GM12892 (cell line): ENCODE data around the gene ZNF853.
A peak's percentile ranks its signal among the peaks of the same experiment; 100 is the strongest.
"Not testable (repeated sequence)": the region's sequence is repeated elsewhere in the genome, so short reads cannot be mapped to it uniquely, and the experiment has no call there.

Experiments
- DNase-seq: peaks from one replicate; pipeline ENCODE4 v3.0.0; 2011; ENCODE audit not compliant: insufficient read length
- FAIRE-seq: peaks from 2 replicates; lab custom pipeline; 2011; peaks lifted over from hg19 to GRCh38; lab: Jason Lieb, UNC
- POLR2A ChIP-seq: IDR thresholded peaks from 2 replicates; pipeline ENCODE4 v1.6.1; 2011; ENCODE audit warnings: low read depth, low read length, control low read depth
- POLR2AphosphoS5 ChIP-seq: IDR thresholded peaks from 2 replicates; pipeline ENCODE4 v1.6.1; 2011; ENCODE audit warnings: low read depth, low read length, control low read depth
- TAF1 ChIP-seq: IDR thresholded peaks from 2 replicates; pipeline ENCODE4 v1.6.1; 2011; ENCODE audit warnings: low read depth, mild to moderate bottlenecking, control low read depth, low read length, borderline replicate concordance

Gene ZNF853

DNA sequence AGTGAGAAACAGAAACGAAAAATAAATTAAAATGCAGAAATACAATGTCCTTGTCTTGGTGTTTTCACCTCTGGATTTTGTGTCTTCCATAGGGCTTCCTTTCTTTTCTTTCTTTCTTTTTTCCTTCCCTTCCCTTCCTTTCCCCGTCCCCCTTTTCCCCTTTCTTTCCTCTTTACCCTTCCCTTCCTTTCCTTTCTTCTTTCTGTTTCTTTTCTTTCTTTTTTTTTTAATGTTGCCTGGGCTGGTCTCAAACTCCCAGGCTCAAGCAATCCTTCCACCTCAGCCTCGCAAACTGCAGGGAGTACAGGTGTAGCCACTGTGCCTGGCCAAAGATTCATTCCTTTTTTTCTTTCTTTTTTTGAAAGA, 8.8 kb downstream of the ZNF853 start:
- FAIRE-seq (no peak), DNase-seq (no peak)
- TF ChIP-seq TAF1, result no peak
- TF ChIP-seq POLR2AphosphoS5, result no peak
- no peak for TF ChIP-seq POLR2A

DNA sequence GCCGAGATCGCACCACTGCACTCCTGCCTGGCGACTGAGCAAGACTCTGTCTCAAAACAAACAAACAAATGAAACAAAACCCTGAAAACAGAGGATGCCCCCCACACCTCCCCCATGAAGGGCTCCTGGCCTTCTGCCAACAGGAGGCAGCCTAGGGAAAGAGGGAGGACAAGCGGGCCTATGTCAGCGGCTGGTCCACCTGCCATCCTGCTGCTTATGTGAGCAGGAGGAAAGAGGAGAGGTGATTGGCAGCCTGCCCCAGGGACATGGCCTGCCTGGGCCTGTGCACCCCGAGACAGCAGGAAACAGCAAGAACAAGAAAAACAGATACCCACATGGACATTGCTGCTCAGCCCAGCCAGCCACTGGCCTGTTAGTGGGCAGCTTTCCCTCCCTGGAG, 12.6 kb downstream of the ZNF853 start:
- no peak for DNase-seq
- no peak for FAIRE-seq
- no peak for TF ChIP-seq TAF1
- TF ChIP-seq POLR2AphosphoS5, result no peak
- TF ChIP-seq POLR2A, result no peak

DNA sequence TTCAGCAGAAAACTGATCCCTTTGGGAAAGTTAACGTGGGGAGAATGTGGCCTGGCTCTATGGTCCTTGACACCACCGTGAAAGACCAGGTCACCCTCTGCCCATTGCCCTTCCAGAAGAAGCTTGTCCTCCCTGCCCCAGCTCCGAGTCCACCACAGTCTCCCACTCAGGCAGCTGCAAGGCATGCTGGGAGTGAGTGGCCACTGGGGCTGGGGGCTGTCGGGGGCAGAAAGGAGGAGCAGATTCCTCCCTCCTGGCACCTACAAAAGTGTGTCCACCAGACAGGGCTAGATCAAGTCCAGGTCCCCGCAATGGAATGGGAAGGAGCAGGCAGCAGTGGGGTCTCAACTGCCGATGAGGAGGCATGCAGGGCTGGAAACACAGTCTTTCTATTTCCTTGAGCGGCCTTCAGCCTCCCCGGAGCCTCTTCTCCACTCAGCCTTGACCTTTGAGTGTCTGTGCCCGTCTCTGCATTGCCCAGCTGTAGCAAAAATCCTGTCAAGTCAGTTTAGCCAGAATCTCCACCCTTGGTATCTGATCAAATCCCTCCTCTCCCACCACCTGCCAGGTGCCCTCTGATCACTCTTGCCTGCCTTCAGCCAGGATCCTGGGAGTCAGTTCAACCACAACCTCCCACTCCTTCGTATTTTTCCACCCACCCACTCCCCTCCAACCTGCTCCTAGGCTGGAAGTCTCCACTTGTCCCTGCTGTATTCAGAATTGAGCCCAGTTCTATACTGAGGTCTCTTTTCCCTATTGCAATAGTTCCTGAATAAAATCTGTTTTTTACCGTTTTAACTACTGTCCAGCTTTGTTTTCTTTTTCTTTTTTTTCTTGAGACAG, 14.8 kb downstream of the ZNF853 start:
- no peak for DNase-seq
- TF ChIP-seq POLR2AphosphoS5 (no peak), POLR2A (no peak), TAF1 (no peak)
- FAIRE-seq, result no peak

DNA sequence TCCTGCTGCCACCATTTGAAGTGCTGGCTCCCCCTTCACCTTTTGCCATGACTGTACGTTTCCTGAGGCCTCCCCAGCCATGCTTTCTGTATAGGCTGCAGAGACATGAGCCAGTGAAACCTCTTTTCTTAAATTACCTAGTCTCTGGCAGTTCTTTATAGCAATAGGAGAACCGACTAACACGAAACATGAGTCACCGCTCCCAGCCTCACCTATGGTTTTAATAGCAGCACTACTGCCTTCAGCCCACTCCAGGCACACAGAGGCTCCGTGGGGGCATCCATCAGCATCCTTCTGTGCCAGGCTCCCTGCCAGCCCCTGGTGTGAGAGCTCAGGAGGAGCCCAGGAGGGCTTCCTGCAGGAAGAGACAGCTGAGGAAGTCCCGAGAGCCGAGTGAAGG, 16.2 kb downstream of the ZNF853 start:
- DNase-seq (no peak), FAIRE-seq (no peak)
- no peak for TF ChIP-seq POLR2AphosphoS5

DNA sequence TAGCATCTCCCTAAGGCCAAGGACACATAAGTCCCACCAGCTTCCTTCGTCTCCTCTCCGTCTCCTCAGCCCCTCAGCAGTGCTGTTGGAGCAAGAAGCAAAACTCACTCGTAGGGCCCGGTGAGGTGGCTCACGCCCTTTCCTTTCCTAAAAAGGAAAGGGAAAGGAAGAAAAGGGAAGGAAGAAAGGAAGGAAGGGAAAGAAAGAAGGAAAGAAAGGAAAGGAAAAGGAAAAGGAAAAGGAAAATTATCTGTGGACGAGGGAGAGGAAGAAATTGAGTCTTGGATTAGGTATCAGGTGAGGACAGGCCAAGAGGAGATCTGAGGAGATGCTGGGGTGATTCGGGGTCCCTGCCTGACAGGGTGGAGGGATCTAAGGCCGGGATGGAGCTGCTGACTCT, 18.6 kb downstream of the ZNF853 start:
- no peak for FAIRE-seq
- TF ChIP-seq TAF1 (no peak), POLR2AphosphoS5 (no peak), POLR2A (no peak)
- no peak for DNase-seq

DNA sequence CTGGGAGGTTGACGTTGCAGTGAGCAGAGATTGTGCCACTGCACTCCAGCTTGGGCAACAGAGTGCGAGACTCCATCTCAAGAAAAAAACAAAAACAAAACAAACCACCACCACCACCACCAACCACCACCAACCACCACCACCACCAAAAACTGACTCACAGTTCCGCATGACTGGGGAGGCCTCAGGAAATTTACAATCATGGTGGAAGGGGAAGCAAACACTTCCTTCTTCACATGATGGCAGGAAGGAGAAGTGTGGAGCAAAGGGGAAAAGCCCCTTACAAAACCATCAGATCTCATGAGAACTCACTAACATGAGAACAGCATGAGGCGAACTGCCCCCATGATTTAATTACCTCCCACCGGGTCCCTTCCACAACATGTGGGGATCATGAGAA, 19.6 kb downstream of the ZNF853 start:
- FAIRE-seq, DNase-seq: not testable (repeated sequence)

DNA sequence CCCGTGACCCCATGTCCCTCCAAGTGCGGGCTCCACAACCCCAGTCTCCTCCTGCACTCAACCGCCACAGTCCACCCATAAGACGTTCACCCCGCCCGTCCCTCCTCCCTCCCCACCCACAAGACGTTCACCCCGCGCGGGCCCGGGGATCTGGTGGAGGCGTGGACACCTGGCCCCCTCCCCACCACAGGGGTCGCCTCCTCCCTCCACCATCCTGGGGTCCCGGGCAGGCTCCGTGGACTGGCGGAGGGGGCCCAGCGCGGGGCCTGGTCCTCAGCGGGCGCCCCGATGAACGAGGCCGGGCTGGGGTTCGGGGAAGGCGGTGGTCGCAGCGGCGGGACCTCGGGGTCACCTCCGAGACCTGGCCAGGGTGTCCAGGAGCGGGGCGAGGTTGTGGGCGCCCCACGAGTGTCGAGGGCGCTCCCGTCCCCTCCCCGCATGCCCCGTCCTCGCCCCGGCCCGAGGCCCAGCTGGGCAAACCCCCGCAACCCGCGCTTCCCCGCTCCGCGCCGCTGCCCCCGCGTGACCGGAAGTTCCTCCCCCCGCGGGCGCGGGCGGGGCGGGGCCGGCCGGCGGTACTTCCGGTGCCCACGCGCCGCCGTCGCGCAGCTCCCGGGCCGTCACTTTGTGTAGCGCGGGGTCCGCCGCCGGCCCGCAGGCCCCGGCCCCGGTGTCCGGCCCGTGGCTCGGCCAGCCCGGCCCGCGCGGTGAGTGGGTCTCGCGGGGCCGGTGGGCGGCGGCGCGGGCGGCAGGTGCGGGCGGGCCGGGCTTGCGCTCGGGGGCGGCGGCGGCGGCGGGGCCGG, 21.5 kb downstream of the ZNF853 start, which contains the start of gene ZNF316:
Gene ZNF316, plus strand, starts transcription at position 578 of the 803 bp plus-strand sequence. CDS start 5,092 bp downstream, outside the sequence.
- FAIRE-seq, result peak; percentile 73
- peak; percentile 92 for DNase-seq
- TF ChIP-seq POLR2A, result peak; percentile 53; the same call in 1 of the 2 replicates
- no peak for TF ChIP-seq TAF1
- peak; percentile 61; the same call in 1 of the 2 replicates for TF ChIP-seq POLR2AphosphoS5

DNA sequence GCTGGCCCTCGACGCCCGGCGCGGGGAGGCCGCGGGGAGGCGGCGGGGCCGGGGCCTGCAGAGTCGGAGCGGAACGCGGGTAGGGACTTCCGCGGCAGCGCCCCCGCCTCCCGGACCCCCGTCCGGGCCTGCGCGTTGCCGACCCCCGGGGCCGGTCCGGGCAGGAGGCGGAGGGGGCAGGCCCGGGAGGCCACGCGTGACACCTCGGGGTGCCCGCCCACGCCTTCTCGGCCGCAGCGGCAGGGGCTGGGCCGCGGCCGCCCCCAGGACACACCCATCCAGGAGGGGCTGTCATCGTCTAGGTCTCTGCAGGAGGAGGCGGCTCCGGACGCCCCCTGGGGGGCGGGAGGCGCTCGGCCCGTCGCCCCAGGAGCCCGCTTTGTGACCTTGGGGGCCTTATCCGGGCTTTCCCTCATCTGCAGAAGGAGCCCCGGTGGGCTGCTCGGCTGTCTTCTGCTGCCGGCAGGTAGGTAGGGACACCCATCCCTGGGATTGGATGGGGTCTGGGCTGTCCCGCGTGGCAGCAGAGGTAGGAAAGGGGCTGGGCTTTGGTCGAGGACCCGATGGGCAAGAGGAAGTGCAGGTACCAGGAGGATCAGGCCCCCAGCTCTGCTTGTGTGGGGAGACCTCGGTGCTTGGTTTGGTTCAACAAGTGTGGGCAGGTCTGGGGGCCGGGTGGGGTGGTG, 22.3 kb downstream of the ZNF853 start:
- DNase-seq, result peak; percentile 96
- no peak for TF ChIP-seq TAF1
- no peak for TF ChIP-seq POLR2AphosphoS5
- TF ChIP-seq POLR2A, result no peak

DNA sequence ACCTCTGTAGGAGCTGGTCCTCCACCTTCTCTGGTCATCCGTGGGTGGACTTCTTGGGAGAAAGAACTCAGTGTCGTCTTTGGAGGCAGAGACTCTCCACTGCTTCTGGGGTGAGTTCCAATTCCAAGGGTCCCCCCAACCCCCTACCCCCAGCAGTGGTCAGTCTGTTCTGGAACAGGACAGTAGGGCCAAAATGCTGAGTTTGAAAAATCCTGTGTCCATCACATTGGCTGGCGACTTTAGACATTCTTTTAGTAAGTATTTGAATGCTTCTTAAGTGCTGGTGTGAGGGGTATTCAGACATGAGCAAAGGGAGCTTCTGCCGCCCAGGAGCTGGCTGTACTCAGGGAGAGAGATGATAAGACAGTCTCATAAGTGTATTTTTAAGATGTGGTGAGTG, 23.6 kb downstream of the ZNF853 start:
- TF ChIP-seq TAF1, result no peak
- TF ChIP-seq POLR2A, result no peak
- TF ChIP-seq POLR2AphosphoS5, result no peak
- FAIRE-seq (no peak), DNase-seq (no peak)

More for the DNA sequence above, 22.3 kb downstream of the ZNF853 start:
- FAIRE-seq, result peak; percentile 76

DNA sequence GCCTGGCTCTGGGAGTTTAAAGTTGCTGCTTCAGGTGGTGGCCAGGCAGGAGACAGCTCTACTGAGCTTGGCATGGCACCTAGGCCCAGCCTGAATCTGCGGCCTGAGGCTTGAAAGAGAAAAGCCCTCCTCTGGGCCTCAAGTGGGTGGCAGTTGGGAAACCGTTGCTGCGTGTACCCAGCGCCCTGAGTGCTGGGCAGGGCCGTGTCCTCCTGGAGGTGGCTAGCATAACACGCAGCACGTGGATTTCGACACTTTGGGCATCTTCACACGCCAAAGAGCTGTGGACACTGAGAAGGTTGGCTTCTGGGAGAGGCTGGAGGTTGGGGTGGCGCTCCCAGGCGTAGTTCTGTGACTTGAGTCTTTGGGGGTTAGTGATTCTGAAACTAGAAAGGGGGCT, 24.2 kb downstream of the ZNF853 start:
- TF ChIP-seq POLR2AphosphoS5, result no peak
- no peak for TF ChIP-seq TAF1
- no peak for TF ChIP-seq POLR2A
- DNase-seq (no peak), FAIRE-seq (no peak)

DNA sequence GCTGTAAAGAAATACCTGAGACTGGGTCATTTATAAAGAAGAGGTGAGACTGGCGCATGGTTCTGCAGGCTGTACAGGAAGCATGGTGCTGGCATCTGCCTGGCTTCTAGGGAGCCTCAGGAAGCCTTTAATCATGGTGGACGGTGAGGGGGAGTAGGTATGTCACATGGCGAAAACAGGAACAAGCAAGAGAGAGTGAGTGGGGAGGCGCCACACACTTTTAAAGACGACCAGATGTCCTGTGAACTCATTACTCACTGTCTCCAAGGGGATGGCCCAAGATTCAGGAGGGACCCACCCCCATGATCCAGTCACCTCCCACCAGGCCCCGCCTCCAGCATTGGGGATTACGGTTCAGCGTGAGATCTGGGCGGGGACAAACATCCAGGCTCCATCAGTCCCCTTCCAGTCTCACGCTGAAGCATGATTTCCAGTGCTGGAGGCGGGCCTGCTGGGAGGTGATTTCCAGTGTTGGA, 24.9 kb downstream of the ZNF853 start:
- TF ChIP-seq POLR2AphosphoS5 (no peak), TAF1 (no peak), POLR2A (no peak)
- DNase-seq (no peak), FAIRE-seq (no peak)
